ENCODE data around the gene STK31.

DNA sequence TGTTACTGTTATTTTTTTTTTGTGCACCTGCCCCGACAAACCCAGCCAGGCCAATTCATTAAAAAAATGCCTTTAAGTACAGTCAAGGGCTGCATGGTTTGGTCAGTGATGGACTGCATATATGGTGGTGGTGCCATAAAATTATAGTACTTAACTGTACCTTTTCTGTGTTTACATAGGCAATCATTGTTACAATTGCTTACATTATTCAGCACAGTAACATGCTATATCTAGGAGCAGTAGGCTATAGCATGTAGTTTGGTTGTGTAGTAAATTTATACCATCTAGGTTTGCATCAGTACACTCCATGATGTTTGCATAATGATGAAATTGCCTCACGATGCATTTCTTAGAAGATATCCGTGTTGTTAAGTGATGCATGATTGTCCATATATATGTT, 58.0 kb downstream of the STK31 start:
- TF ChIP-seq ISL1 (CRISPR knock-in tag; IDR thresholded peaks at IDR 0.05) (no peak), PPARA (CRISPR knock-in tag; IDR thresholded peaks at IDR 0.05; ENCODE audit: borderline replicate concordance) (no peak), TOX (CRISPR knock-in tag; IDR thresholded peaks at IDR 0.05; ENCODE audit: borderline replicate concordance) (no peak), RARB (CRISPR knock-in tag; IDR thresholded peaks at IDR 0.05) (no peak), BACH2 (CRISPR knock-in tag; IDR thresholded peaks at IDR 0.05; ENCODE audit: borderline replicate concordance) (no peak), TCF4 (CRISPR knock-in tag; IDR thresholded peaks at IDR 0.05; ENCODE audit: borderline replicate concordance) (no peak), ZFP30 (CRISPR knock-in tag; IDR thresholded peaks at IDR 0.05) (no peak), ZNF8 (CRISPR knock-in tag; IDR thresholded peaks at IDR 0.05) (no peak), CSDC2 (CRISPR knock-in tag; IDR thresholded peaks at IDR 0.05) (no peak), ZNF565 (CRISPR knock-in tag; conservative IDR thresholded peaks at IDR 0.05; ENCODE audit: low read depth) (no peak)
- TF ChIP-seq, protein P1, sequence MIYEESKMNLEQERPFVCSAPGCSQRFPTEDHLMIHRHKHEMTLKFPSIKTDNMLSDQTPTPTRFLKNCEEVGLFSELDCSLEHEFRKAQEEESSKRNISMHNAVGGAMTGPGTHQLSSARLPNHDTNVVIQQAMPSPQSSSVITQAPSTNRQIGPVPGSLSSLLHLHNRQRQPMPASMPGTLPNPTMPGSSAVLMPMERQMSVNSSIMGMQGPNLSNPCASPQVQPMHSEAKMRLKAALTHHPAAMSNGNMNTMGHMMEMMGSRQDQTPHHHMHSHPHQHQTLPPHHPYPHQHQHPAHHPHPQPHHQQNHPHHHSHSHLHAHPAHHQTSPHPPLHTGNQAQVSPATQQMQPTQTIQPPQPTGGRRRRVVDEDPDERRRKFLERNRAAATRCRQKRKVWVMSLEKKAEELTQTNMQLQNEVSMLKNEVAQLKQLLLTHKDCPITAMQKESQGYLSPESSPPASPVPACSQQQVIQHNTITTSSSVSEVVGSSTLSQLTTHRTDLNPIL (CRISPR knock-in tag; IDR thresholded peaks at IDR 0.05; ENCODE audit: low read depth): no peak
- TF ChIP-seq, protein P2, sequence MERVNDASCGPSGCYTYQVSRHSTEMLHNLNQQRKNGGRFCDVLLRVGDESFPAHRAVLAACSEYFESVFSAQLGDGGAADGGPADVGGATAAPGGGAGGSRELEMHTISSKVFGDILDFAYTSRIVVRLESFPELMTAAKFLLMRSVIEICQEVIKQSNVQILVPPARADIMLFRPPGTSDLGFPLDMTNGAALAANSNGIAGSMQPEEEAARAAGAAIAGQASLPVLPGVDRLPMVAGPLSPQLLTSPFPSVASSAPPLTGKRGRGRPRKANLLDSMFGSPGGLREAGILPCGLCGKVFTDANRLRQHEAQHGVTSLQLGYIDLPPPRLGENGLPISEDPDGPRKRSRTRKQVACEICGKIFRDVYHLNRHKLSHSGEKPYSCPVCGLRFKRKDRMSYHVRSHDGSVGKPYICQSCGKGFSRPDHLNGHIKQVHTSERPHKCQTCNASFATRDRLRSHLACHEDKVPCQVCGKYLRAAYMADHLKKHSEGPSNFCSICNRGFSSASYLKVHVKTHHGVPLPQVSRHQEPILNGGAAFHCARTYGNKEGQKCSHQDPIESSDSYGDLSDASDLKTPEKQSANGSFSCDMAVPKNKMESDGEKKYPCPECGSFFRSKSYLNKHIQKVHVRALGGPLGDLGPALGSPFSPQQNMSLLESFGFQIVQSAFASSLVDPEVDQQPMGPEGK (CRISPR knock-in tag; IDR thresholded peaks at IDR 0.05; ENCODE audit: borderline replicate concordance): no peak
- TF ChIP-seq, protein P3, sequence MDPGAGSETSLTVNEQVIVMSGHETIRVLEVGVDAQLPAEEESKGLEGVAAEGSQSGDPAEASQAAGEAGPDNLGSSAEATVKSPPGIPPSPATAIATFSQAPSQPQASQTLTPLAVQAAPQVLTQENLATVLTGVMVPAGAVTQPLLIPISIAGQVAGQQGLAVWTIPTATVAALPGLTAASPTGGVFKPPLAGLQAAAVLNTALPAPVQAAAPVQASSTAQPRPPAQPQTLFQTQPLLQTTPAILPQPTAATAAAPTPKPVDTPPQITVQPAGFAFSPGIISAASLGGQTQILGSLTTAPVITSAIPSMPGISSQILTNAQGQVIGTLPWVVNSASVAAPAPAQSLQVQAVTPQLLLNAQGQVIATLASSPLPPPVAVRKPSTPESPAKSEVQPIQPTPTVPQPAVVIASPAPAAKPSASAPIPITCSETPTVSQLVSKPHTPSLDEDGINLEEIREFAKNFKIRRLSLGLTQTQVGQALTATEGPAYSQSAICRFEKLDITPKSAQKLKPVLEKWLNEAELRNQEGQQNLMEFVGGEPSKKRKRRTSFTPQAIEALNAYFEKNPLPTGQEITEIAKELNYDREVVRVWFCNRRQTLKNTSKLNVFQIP (CRISPR knock-in tag; IDR thresholded peaks at IDR 0.05; ENCODE audit: borderline replicate concordance, low read depth): no peak

Measured in SK-N-SH treated with all-trans-retinoic acid at 6 μM for 48 hours (cell line).